OCI-LY7 (cell line): Measurements from ENCODE around the gene ADAMTS13. TPM values are rescaled to one million over a fixed set of nuclear protein-coding genes. Genes with fewer than 3 reads are reported as not detected.
A peak's percentile ranks its signal among the peaks of the same experiment; 100 is the strongest.

Experiments
- BruUV-seq: library from RNA; stranded (reverse); fragments of 400-500 nt; replicated peaks from 2 replicates; lab custom pipeline; 2021; lab: Mats Ljungman, UMichigan
- CTCF ChIA-PET: fragments of 300-600 bp; sonication (Branson Sonifier 250); formaldehyde crosslinking; loops from one replicate; lab custom pipeline; 2022; ENCODE audit warnings: antibody characterized with exemption; ENCODE audit not compliant: unreplicated experiment; lab: Charles Lee
- POLR2A ChIA-PET: fragments of 300-600 bp; sonication (Branson Sonifier 250); formaldehyde crosslinking; loops from one replicate; lab custom pipeline; 2022; ENCODE audit warnings: antibody characterized with exemption; lab: Charles Lee
- DNase-seq: peaks from one replicate; pipeline ENCODE4 v3.0.0-alpha.2; 2015; ENCODE audit warnings: low spot score
- H2AFZ ChIP-seq: fragments of 200-600 bp; sonication (generic), shearing (Covaris generic); 2 replicates; pipeline ENCODE4 v1.6.1; 2014; ENCODE audit warnings: mild to moderate bottlenecking, antibody characterized with exemption, low read length, moderate library complexity
- H3K27ac ChIP-seq: fragments of 200-600 bp; sonication (generic); 2 replicates; pipeline ENCODE4 v1.5.1; 2014; ENCODE audit warnings: mixed run types, low read depth, mild to moderate bottlenecking, moderate library complexity, low read length, inconsistent platforms; ENCODE audit not compliant: poor library complexity, severe bottlenecking
- H3K36me3 ChIP-seq: fragments of 200-600 bp; sonication (generic); 2 replicates; pipeline ENCODE4 v1.6.1; 2014; ENCODE audit warnings: mild to moderate bottlenecking, antibody characterized with exemption, low read length, moderate library complexity, mixed read lengths; ENCODE audit not compliant: insufficient read depth
- H3K4me1 ChIP-seq: fragments of 200-600 bp; sonication (generic); 2 replicates; pipeline ENCODE4 v1.5.1; 2014; ENCODE audit warnings: mild to moderate bottlenecking, low read length; ENCODE audit not compliant: insufficient read depth, poor library complexity, severe bottlenecking
- H3K4me2 ChIP-seq: fragments of 200-600 bp; sonication (generic); 2 replicates; pipeline ENCODE4 v1.6.1; 2014; ENCODE audit warnings: mild to moderate bottlenecking, low read length
- H3K4me3 ChIP-seq: fragments of 200-600 bp; sonication (generic); 2 replicates; pipeline ENCODE4 v1.5.1; 2014; ENCODE audit warnings: mild to moderate bottlenecking, low read depth, low read length; ENCODE audit not compliant: poor library complexity, severe bottlenecking
- H3K79me2 ChIP-seq: fragments of 200-600 bp; sonication (generic); 2 replicates; pipeline ENCODE4 v1.6.1; 2016; ENCODE audit warnings: low read depth, mild to moderate bottlenecking, low read length, moderate library complexity, mixed read lengths; ENCODE audit not compliant: insufficient read depth
- H3K9me2 ChIP-seq: fragments of 200-600 bp; sonication (generic); 2 replicates; pipeline ENCODE4 v1.6.1; 2016; ENCODE audit warnings: mild to moderate bottlenecking, low read length, mixed read lengths; ENCODE audit not compliant: insufficient read depth
- H3K9me3 ChIP-seq: fragments of 200-600 bp; sonication (generic); 2 replicates; pipeline ENCODE4 v1.6.1; 2014; ENCODE audit warnings: mild to moderate bottlenecking, mixed run types, low read length, mixed read lengths
- H4K20me1 ChIP-seq: fragments of 200-600 bp; sonication (generic); 2 replicates; pipeline ENCODE4 v1.6.1; 2014; ENCODE audit warnings: mild to moderate bottlenecking, antibody characterized with exemption, low read length, moderate library complexity, mixed read lengths; ENCODE audit not compliant: insufficient read depth
- EZH2phosphoT487 ChIP-seq: fragments of 200-600 bp; sonication (generic); IDR thresholded peaks from 2 replicates; pipeline ENCODE4 v1.6.1; 2018; ENCODE audit warnings: low read depth, borderline replicate concordance, mild to moderate bottlenecking, mixed run types, antibody characterized with exemption, low read length, moderate library complexity, mixed read lengths
- intact Hi-C: fragments of 100-400 bp; cut with micrococcal nuclease; formaldehyde crosslinking; loops from one replicate; pipeline ENCODE4 v1.10.0; 2022; ENCODE audit not compliant: unreplicated experiment
- total RNA-seq, 2 experiments: library from RNA; depleted of rRNA in 1 of 2; stranded (reverse); fragments of >200 nt in 1 of 2; shearing (Covaris generic) in 1 of 2; gene quantifications; 2 replicates each; pipeline ENCODE4 v1.2.3, GENCODE V29; 2014 to 2022
- TF ChIP-seq, protein P1 (sequence below): fragments of 200-600 bp; sonication (generic); conservative IDR thresholded peaks from 2 replicates; pipeline ENCODE4 v1.5.1; 2014; ENCODE audit warnings: mild to moderate bottlenecking, antibody characterized with exemption, low read length, moderate library complexity, mixed read lengths

ADAMTS13 gene
- total RNA-seq, 2 experiments from 2014 or later: 6.2 to 18.1 TPM

DNA sequence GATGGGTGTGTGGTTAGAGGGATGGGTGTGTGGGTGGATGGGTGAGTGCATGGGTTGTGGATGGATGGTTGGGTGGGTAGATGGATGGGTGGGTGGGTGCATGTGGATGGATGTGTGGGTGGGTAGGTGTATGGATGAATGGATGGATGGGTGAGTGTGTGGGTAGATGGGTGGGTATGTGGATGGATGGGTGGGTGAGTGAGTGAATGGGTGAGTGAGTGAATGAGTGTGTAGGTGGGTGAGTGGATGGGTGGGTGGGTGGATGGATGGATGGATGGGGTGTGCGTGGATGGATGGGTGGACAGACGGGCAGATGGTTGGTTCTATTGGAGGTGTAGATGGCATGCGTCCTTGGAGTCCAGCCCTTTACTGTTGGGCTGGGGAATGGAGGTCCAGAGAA is 28.8 kb upstream of the ADAMTS13 start:
- BruUV-seq: no TSS peak
- Histone ChIP-seq H2AFZ (no peak overlapping the region), H3K27ac (no peak overlapping the region), H3K36me3 (no peaks in the 10 kb centered on the region), H3K4me2 (no peak overlapping the region), H4K20me1 (no peaks in the 10 kb centered on the region), H3K9me2 (no peaks in the 10 kb centered on the region), H3K9me3 (no peaks in the 10 kb centered on the region), H3K4me1 (no peaks in the 10 kb centered on the region), H3K4me3 (no peak overlapping the region), H3K79me2 (no peaks in the 10 kb centered on the region)
- POLR2A ChIA-PET: no interaction called here
- intact Hi-C loops: no loop called here
- CTCF ChIA-PET: no interaction called here
- DNase-seq: no peak
- TF ChIP-seq, protein P1, sequence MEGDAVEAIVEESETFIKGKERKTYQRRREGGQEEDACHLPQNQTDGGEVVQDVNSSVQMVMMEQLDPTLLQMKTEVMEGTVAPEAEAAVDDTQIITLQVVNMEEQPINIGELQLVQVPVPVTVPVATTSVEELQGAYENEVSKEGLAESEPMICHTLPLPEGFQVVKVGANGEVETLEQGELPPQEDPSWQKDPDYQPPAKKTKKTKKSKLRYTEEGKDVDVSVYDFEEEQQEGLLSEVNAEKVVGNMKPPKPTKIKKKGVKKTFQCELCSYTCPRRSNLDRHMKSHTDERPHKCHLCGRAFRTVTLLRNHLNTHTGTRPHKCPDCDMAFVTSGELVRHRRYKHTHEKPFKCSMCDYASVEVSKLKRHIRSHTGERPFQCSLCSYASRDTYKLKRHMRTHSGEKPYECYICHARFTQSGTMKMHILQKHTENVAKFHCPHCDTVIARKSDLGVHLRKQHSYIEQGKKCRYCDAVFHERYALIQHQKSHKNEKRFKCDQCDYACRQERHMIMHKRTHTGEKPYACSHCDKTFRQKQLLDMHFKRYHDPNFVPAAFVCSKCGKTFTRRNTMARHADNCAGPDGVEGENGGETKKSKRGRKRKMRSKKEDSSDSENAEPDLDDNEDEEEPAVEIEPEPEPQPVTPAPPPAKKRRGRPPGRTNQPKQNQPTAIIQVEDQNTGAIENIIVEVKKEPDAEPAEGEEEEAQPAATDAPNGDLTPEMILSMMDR: no peak
- no peak for TF ChIP-seq EZH2phosphoT487

DNA sequence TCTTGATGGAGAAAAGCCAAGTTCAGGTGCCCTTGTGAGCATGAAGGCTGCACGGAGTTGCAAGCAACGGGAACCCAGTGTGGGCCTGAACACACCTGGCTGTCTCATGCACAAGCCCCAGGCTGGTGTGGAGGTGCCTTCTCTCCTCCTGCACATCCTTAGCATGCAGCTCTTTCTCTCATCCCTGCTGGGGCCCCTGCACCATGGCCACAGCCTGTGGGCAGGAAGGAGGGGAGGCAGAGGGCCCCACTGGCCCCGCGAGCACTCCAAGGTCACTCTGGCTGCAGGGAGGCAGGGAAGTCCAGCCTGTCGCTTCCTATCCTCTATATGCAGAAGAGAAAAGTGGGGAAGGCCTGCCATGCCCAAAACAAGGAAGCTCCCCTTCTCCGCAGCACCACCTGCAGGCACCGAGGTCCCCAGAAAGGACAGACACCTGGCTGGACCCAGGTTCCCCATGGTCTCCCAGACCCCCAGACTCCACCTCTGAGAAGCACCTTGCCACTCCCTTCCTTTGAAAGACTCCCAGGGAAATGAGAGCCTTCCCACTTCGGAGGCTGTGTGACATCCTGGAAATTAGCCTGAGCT is 27.4 kb upstream of the ADAMTS13 start:
- no TSS peak for BruUV-seq
- CTCF ChIA-PET: interaction anchor here (1.0 kb wide), 1 partner anchor 21 kb away, joined by 4 read pairs; no protein-coding TSS in a partner anchor

DNA sequence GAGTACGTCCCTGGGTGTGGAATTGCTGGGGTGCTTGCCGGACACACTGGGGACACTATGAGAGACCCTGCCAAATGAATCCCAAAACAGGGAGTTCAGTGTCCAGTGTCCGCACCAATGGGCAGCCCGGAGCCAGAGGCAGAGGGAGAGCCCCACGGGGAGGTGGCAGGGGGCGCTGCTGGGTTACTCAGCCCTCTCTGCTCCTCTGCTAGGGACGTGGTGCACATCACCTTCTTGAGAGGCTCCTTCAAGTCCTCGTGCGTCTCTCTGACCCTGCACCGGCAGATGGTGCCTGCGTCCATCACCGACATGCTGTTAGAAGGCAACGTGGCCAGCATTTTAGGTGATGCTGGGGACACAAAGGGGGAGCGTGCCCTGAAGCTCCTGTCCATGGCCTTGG is 25.2 kb upstream of the ADAMTS13 start:
- Histone ChIP-seq H3K4me2 (no peak overlapping the region), H3K4me3 (no peak overlapping the region), H2AFZ (no peak overlapping the region), H3K9me3 (no peaks in the 10 kb centered on the region), H4K20me1 (no peaks in the 10 kb centered on the region), H3K27ac (no peak overlapping the region), H3K9me2 (no peaks in the 10 kb centered on the region), H3K79me2 (no peaks in the 10 kb centered on the region), H3K36me3 (no peaks in the 10 kb centered on the region), H3K4me1 (no peaks in the 10 kb centered on the region)
- CTCF ChIA-PET: no interaction called here
- POLR2A ChIA-PET: no interaction called here
- intact Hi-C loops: no loop called here
- DNase-seq: no peak
- TF ChIP-seq, protein P1: peak; percentile 54
- TF ChIP-seq EZH2phosphoT487: no peak
- no TSS peak for BruUV-seq

More for the DNA sequence above, 27.4 kb upstream of the ADAMTS13 start:
- Histone ChIP-seq H4K20me1 (no peaks in the 10 kb centered on the region), H3K27ac (no peak overlapping the region), H3K79me2 (no peaks in the 10 kb centered on the region), H2AFZ (no peak overlapping the region), H3K4me2 (no peak overlapping the region), H3K4me3 (no peak overlapping the region), H3K36me3 (no peaks in the 10 kb centered on the region), H3K9me2 (no peaks in the 10 kb centered on the region), H3K4me1 (no peaks in the 10 kb centered on the region), H3K9me3 (no peaks in the 10 kb centered on the region)
- TF ChIP-seq, protein P1: no peak
- TF ChIP-seq EZH2phosphoT487: no peak
- intact Hi-C loops: no loop called here
- POLR2A ChIA-PET: interaction anchor here (0.5 to 0.7 kb wide), 2 partner anchors 87 to 1673 kb away, joined by 3 to 4 read pairs; no protein-coding TSS in a partner anchor
- DNase-seq: no peak
